Calu3 (cell line): ENCODE results near the gene MTMR12. TPM values are rescaled to one million over a fixed set of nuclear protein-coding genes. Genes with fewer than 3 reads are reported as not detected.

Source experiments
- BruUV-seq: library from RNA; stranded (reverse); fragments of 400-500 nt; replicated peaks from 2 replicates; lab custom pipeline; 2021; lab: Mats Ljungman, UMichigan
- CTCF ChIA-PET: fragments of 300-600 bp; sonication (Branson Sonifier 250); formaldehyde crosslinking; loops from one replicate; lab custom pipeline; 2022; ENCODE audit warnings: antibody characterized with exemption; lab: Charles Lee
- DNase-seq: peaks from one replicate; pipeline ENCODE4 v3.0.0; 2022
- H3K27ac Mint-ChIP-seq: one replicate; pipeline ENCODE4 v1.8.0; 2022; ENCODE audit warnings: mixed read lengths; ENCODE audit not compliant: unreplicated experiment
- H3K27me3 Mint-ChIP-seq: one replicate; pipeline ENCODE4 v1.8.0; 2022; ENCODE audit warnings: mixed read lengths; ENCODE audit not compliant: unreplicated experiment
- H3K36me3 Mint-ChIP-seq: one replicate; pipeline ENCODE4 v1.8.0; 2022; ENCODE audit warnings: mild to moderate bottlenecking, moderate library complexity, mixed read lengths; ENCODE audit not compliant: insufficient read depth, unreplicated experiment
- H3K4me1 Mint-ChIP-seq: one replicate; pipeline ENCODE4 v1.8.0; 2022; ENCODE audit warnings: mild to moderate bottlenecking, low read depth, mixed read lengths; ENCODE audit not compliant: unreplicated experiment
- H3K4me3 Mint-ChIP-seq: one replicate; pipeline ENCODE4 v1.8.0; 2022; ENCODE audit warnings: mild to moderate bottlenecking, low read depth, moderate library complexity, mixed read lengths; ENCODE audit not compliant: unreplicated experiment
- H3K9me3 Mint-ChIP-seq: one replicate; pipeline ENCODE4 v1.8.0; 2022; ENCODE audit warnings: low read depth, mixed read lengths; ENCODE audit not compliant: unreplicated experiment
- intact Hi-C: fragments of 100-400 bp; cut with micrococcal nuclease; formaldehyde crosslinking; loops from one replicate; pipeline ENCODE4 v1.10.0; 2022; ENCODE audit not compliant: unreplicated experiment
- total RNA-seq: library from RNA; stranded (reverse); gene quantifications from 2 replicates; pipeline ENCODE4 v1.2.3, GENCODE V29; 2022
- TF ChIP-seq, protein P1 (sequence below): fragments of 200-600 bp; IDR thresholded peaks from one replicate; pipeline ENCODE4 v1.8.0; 2022; ENCODE audit warnings: antibody characterized with exemption; ENCODE audit not compliant: unreplicated experiment

The MTMR12 gene
- total RNA-seq, 1 experiment from 2014 or later = 42.7 TPM

DNA sequence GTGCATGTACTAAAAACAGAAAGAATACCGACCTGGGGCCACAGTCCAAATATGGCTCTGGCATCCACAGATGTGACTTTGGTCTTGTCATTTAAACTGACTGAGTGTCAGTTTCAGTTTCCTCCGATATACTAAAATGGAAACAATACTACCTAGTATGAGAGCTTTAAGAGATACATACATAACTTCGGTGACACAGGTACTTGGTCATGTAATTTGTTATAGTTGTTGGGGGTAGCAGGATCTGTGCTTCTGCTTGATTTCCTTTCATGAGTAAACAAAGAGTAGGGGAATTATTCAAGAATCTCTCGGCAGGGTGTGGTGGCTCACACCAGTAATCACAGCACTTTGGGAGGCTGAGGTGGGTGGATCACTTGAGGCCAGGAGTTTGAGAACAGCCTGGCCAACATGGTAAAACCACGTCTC lies 32.1 kb downstream of the MTMR12 start:
- Mint-ChIP-seq H3K9me3 (no peaks in the 10 kb centered on the region), H3K4me1 (peaks cover 31% of the 10 kb centered on the region), H3K27ac (no peak overlapping the region), H3K36me3 (peaks cover 12% of the 10 kb centered on the region), H3K4me3 (no peak overlapping the region), H3K27me3 (no peaks in the 10 kb centered on the region)
- no peak for DNase-seq
- TF ChIP-seq, protein P1, sequence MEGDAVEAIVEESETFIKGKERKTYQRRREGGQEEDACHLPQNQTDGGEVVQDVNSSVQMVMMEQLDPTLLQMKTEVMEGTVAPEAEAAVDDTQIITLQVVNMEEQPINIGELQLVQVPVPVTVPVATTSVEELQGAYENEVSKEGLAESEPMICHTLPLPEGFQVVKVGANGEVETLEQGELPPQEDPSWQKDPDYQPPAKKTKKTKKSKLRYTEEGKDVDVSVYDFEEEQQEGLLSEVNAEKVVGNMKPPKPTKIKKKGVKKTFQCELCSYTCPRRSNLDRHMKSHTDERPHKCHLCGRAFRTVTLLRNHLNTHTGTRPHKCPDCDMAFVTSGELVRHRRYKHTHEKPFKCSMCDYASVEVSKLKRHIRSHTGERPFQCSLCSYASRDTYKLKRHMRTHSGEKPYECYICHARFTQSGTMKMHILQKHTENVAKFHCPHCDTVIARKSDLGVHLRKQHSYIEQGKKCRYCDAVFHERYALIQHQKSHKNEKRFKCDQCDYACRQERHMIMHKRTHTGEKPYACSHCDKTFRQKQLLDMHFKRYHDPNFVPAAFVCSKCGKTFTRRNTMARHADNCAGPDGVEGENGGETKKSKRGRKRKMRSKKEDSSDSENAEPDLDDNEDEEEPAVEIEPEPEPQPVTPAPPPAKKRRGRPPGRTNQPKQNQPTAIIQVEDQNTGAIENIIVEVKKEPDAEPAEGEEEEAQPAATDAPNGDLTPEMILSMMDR = no peak
- CTCF ChIA-PET = no interaction called here
- BruUV-seq = no TSS peak
- intact Hi-C loops = no loop called here

DNA sequence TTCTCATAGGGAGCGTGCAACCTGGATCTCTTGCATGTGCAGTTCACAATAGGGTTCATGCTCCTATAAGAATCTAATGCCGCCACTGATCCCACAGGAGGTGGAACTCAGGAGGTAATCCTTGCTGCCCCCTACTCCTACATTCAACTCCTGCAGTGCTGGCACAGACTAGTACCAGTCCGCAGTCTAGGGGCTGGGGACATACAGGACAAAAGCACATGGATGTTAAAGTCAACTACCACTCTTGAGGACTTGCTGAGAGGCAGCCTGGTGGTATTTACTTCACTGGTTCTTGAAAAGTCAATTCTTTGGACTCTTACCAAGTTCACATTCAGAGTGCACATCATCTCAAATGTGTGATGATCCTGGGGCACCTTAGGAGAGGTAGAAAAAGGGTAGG lies 33.0 kb downstream of the MTMR12 start:
- H3K9me3 Mint-ChIP-seq = no peaks in the 10 kb centered on the region
- no peak overlapping the region for H3K4me3 Mint-ChIP-seq
- no TSS peak for BruUV-seq
- H3K36me3 Mint-ChIP-seq = peaks cover 20% of the 10 kb centered on the region
- no peaks in the 10 kb centered on the region for H3K27me3 Mint-ChIP-seq
- DNase-seq = no peak
- H3K4me1 Mint-ChIP-seq = peaks cover 40% of the 10 kb centered on the region
- CTCF ChIA-PET = interaction anchor here (0.5 kb wide), 1 partner anchor 46 kb away, joined by 3 read pairs; no protein-coding TSS in a partner anchor
- TF ChIP-seq, protein P1 = no peak
- intact Hi-C loops = loop anchor here (5.0 kb wide), 1 partner anchor 48 kb away; no protein-coding TSS in a partner anchor
- H3K27ac Mint-ChIP-seq = no peak overlapping the region

DNA sequence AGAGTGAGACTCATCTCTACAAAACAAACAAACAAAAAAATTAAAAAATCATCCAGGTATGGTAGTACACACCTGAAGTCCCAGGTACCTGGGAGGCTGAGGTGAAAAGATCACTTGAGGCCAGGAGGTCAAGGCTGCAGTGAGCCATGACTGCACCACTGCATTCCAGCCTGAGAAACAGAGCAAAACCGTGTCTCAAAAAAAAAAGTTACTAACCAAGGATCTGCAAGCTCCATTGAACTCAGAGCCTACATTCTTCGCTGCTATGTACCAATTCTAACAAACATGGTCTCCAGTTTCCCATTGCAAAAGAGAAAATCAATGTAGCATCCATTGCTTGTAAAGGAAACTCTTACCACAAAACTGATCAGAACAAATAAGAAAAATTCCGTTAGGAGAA lies 33.5 kb downstream of the MTMR12 start:
- DNase-seq = no peak
- H3K27me3 Mint-ChIP-seq = no peaks in the 10 kb centered on the region
- peaks cover 23% of the 10 kb centered on the region for H3K36me3 Mint-ChIP-seq
- peaks cover 40% of the 10 kb centered on the region for H3K4me1 Mint-ChIP-seq
- H3K27ac Mint-ChIP-seq = no peak overlapping the region
- BruUV-seq = no TSS peak
- H3K4me3 Mint-ChIP-seq = no peak overlapping the region
- CTCF ChIA-PET = interaction anchor here (1.1 kb wide), 1 partner anchor 34 kb away, joined by 3 read pairs; no protein-coding TSS in a partner anchor
- intact Hi-C loops = loop anchor here (5.0 kb wide), 1 partner anchor 48 kb away; no protein-coding TSS in a partner anchor
- no peaks in the 10 kb centered on the region for H3K9me3 Mint-ChIP-seq
- TF ChIP-seq, protein P1 = no peak

DNA sequence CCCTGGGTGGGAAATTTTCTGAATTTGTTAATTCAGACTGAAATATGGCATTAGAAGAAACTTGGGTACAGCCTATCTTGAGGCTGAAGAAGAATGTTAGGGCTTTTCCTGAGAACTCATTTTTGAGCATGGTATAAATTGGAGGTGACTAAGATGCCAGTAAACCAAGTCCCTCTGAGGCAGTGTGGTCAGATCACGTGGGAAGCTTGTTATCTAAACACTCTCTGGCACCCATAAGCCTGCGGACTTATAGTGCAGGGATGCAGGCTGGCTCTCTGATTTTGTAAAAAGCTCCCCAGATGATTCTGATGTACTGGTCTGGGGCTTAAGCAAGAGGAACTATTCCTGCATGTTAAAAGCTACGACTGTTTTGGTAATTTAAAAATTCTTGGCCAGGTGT lies 34.3 kb downstream of the MTMR12 start:
- intact Hi-C loops = loop anchor here (5.0 kb wide), 1 partner anchor 49 kb away; no protein-coding TSS in a partner anchor
- CTCF ChIA-PET = interaction anchor here (0.5 to 1.2 kb wide), 3 partner anchors 34 to 51 kb away, joined by 3 read pairs; no protein-coding TSS in a partner anchor
- no TSS peak for BruUV-seq
- H3K27ac Mint-ChIP-seq = peak overlapping the region; percentile 66
- no peak overlapping the region for H3K4me3 Mint-ChIP-seq
- no peaks in the 10 kb centered on the region for H3K27me3 Mint-ChIP-seq
- TF ChIP-seq, protein P1 = no peak
- H3K36me3 Mint-ChIP-seq = peaks cover 30% of the 10 kb centered on the region
- no peaks in the 10 kb centered on the region for H3K9me3 Mint-ChIP-seq
- no peak for DNase-seq
- peaks cover 36% of the 10 kb centered on the region for H3K4me1 Mint-ChIP-seq
